A549 (cell line): Measurements from ENCODE around the gene CDH4.

Experiments
- CTCF ChIP-seq: fragments of >200 bp; sonication (Bioruptor Twin); formaldehyde crosslinking; IDR thresholded peaks from 3 replicates; pipeline ENCODE4 v1.5.1; 2016
- FOSB ChIP-seq: fragments of 250-450 bp; sonication (Bioruptor Pico); IDR thresholded peaks from 2 replicates; pipeline ENCODE4 v1.5.0; 2020; ENCODE audit warnings: mild to moderate bottlenecking, moderate library complexity
- MAZ ChIP-seq: fragments of 150-350 bp; IDR thresholded peaks from 2 replicates; pipeline ENCODE4 v1.6.1; 2014; ENCODE audit warnings: antibody characterized with exemption, low read depth, low read length, borderline replicate concordance
- POLR2A ChIP-seq: IDR thresholded peaks from 2 replicates; pipeline ENCODE4 v1.6.1; 2012; ENCODE audit warnings: mild to moderate bottlenecking, low read length
- SMC3 ChIP-seq: fragments of >200 bp; sonication (Bioruptor Twin); formaldehyde crosslinking; IDR thresholded peaks from 3 replicates; pipeline ENCODE4 v1.6.1; 2018; ENCODE audit warnings: inconsistent platforms

- TF ChIP-seq FOSB (CRISPR knock-in tag) (no peak), CTCF (no peak), MAZ (no peak), POLR2A (no peak), SMC3 (no peak)
These were observed 415.2 kb downstream of the CDH4 start for GRCh38 chr20:61667056-61667792.
